ENCODE results near the gene S100A1. TPM values are rescaled to one million over a fixed set of nuclear protein-coding genes. Genes with fewer than 3 reads are reported as not detected.
"Not testable (repeated sequence)": the region's sequence is repeated elsewhere in the genome, so short reads cannot be mapped to it uniquely, and the experiment has no call there.

S100A1 gene
- total and polyA plus RNA-seq, 4 donors, result 0.31 to 1.8 (median 0.91) TPM; not detected in 1

- H3K4me1 ChIP-seq (ENCODE audit: control insufficient read depth in 5 of 5, insufficient read depth in 5 of 5, low read length in 5 of 5), result peaks cover 0 to 15% (median 7%) of the 10 kb centered on the region in 5 donors
- DNase-seq (no peak), ATAC-seq (ENCODE audit: insufficient read depth, low FRiP score) (no peak)
- H3K9ac ChIP-seq (ENCODE audit: insufficient read depth in 1 of 2, low read length in 2 of 2), result peak overlapping the region in 1 of 2 donors; percentile 42
- H3K36me3 ChIP-seq (ENCODE audit: control insufficient read depth in 4 of 4, insufficient read depth in 4 of 4, low read length in 4 of 4), result peaks cover 33 to 60% (median 47%) of the 10 kb centered on the region in 4 donors
- 92 to 94% methylated on average over 6 of the region's 6 CpGs for WGBS, 2 donors
- no peak for TF ChIP-seq CTCF (IDR thresholded peaks at IDR 0.05; ENCODE audit: control extremely low read depth, extremely low read depth)
- H3K9me3 ChIP-seq (ENCODE audit: control insufficient read depth in 4 of 4, insufficient read depth in 3 of 4, low read length in 3 of 4), result no peaks in the 10 kb centered on the region
- H3K27ac ChIP-seq (ENCODE audit: low read depth in 1 of 2, low read length in 1 of 2), result peak overlapping the region in 1 of 2 donors; percentile 49
- H3K27me3 ChIP-seq (ENCODE audit: control insufficient read depth in 3 of 3, insufficient read depth in 3 of 3, low read length in 2 of 3), result no peaks in the 10 kb centered on the region
- no peak overlapping the region for H3K4me3 ChIP-seq
Observed at GRCh38 chr1:153638261-153638660, 10.0 kb downstream of the S100A1 start.

GRCh38 chr1:153639280-153639679 lies 11.0 kb downstream of the S100A1 start:
- Histone ChIP-seq H3K27ac (ENCODE audit: low read depth in 1 of 2, low read length in 1 of 2) (no peak overlapping the region), H3K4me3 (no peak overlapping the region), H3K27me3 (ENCODE audit: control insufficient read depth in 3 of 3, insufficient read depth in 3 of 3, low read length in 2 of 3) (no peaks in the 10 kb centered on the region), H3K9ac (ENCODE audit: insufficient read depth in 1 of 2, low read length in 2 of 2) (no peak overlapping the region), H3K36me3 (ENCODE audit: control insufficient read depth in 4 of 4, insufficient read depth in 4 of 4, low read length in 4 of 4) (peaks cover 41 to 65% (median 51%) of the 10 kb centered on the region in 4 donors), H3K4me1 (ENCODE audit: control insufficient read depth in 5 of 5, insufficient read depth in 5 of 5, low read length in 5 of 5) (peaks cover 0 to 15% (median 5%) of the 10 kb centered on the region in 5 donors), H3K9me3 (ENCODE audit: control insufficient read depth in 4 of 4, insufficient read depth in 3 of 4, low read length in 3 of 4) (no peaks in the 10 kb centered on the region)
- no peak for TF ChIP-seq CTCF (IDR thresholded peaks at IDR 0.05; ENCODE audit: control extremely low read depth, extremely low read depth)
- 87 to 92% methylated on average over 3 of the region's 3 CpGs for WGBS, 2 donors
- DNase-seq, result no peak
- ATAC-seq (ENCODE audit: insufficient read depth, low FRiP score), result no peak

- H3K27ac ChIP-seq (ENCODE audit: low read depth in 1 of 2, low read length in 1 of 2), result peak overlapping the region in 1 of 2 donors; percentile 59
- 80 to 97% methylated on average over 5 of the region's 5 CpGs for WGBS, 2 donors
Observed at GRCh38 chr1:153640213-153640612, 12.0 kb downstream of the S100A1 start.

GRCh38 chr1:153640861-153641260 lies 12.6 kb downstream of the S100A1 start:
- H3K36me3 ChIP-seq (ENCODE audit: control insufficient read depth in 4 of 4, insufficient read depth in 4 of 4, low read length in 4 of 4), result peaks cover 50 to 77% (median 61%) of the 10 kb centered on the region in 4 donors
- peak overlapping the region in 1 of 2 donors; percentile 20 for H3K9ac ChIP-seq (ENCODE audit: insufficient read depth in 1 of 2, low read length in 2 of 2)
- ATAC-seq (ENCODE audit: insufficient read depth, low FRiP score) (no peak), DNase-seq (no peak)
- 77 to 82% methylated on average over 6 of the region's 6 CpGs for WGBS, 2 donors
- H3K9me3 ChIP-seq (ENCODE audit: control insufficient read depth in 4 of 4, insufficient read depth in 3 of 4, low read length in 3 of 4), result no peaks in the 10 kb centered on the region
- H3K4me3 ChIP-seq, result no peak overlapping the region
- H3K27me3 ChIP-seq (ENCODE audit: control insufficient read depth in 3 of 3, insufficient read depth in 3 of 3, low read length in 2 of 3), result no peaks in the 10 kb centered on the region
- peak overlapping the region in 1 of 2 donors; percentile 51 for H3K27ac ChIP-seq (ENCODE audit: low read depth in 1 of 2, low read length in 1 of 2)
- H3K4me1 ChIP-seq (ENCODE audit: control insufficient read depth in 5 of 5, insufficient read depth in 5 of 5, low read length in 5 of 5), result peaks cover 0 to 15% (median under 1%) of the 10 kb centered on the region in 5 donors
- TF ChIP-seq CTCF (IDR thresholded peaks at IDR 0.05; ENCODE audit: control extremely low read depth, extremely low read depth), result no peak

More at GRCh38 chr1:153640213-153640612, 12.0 kb downstream of the S100A1 start:
- H3K27me3 ChIP-seq (ENCODE audit: control insufficient read depth in 3 of 3, insufficient read depth in 3 of 3, low read length in 2 of 3); H3K4me3 ChIP-seq; H3K9ac ChIP-seq (ENCODE audit: insufficient read depth in 1 of 2, low read length in 2 of 2); DNase-seq; ATAC-seq (ENCODE audit: insufficient read depth, low FRiP score); H3K9me3 ChIP-seq (ENCODE audit: control insufficient read depth in 4 of 4, insufficient read depth in 3 of 4, low read length in 3 of 4): not testable (repeated sequence)
- peaks cover 46 to 70% (median 55%) of the 10 kb centered on the region in 4 donors for H3K36me3 ChIP-seq (ENCODE audit: control insufficient read depth in 4 of 4, insufficient read depth in 4 of 4, low read length in 4 of 4)
- peaks cover 0 to 15% (median 5%) of the 10 kb centered on the region in 5 donors for H3K4me1 ChIP-seq (ENCODE audit: control insufficient read depth in 5 of 5, insufficient read depth in 5 of 5, low read length in 5 of 5)

Measured in lung (tissue), 12 donors.